Neural progenitor cell (in vitro differentiated cells): Measurements from ENCODE around the gene SLC5A11. TPM values are rescaled to one million over a fixed set of nuclear protein-coding genes. Genes with fewer than 3 reads are reported as not detected.

Experiments
- DNase-seq: peaks from one replicate; pipeline ENCODE4 v3.0.0-alpha.2; 2016; ENCODE audit warnings: low spot score
- H2AFZ ChIP-seq: fragments of 200-600 bp; sonication (generic); replicated peaks from 2 replicates; pipeline ENCODE4 v1.6.1; 2016; ENCODE audit warnings: antibody characterized with exemption
- H3F3A ChIP-seq: fragments of 200-600 bp; sonication (generic); 2 replicates; pipeline ENCODE4 v1.6.1; 2016; ENCODE audit warnings: antibody characterized with exemption, low read depth
- H3K27ac ChIP-seq: fragments of 200-600 bp; sonication (generic); 2 replicates; pipeline ENCODE4 v1.5.1; 2016; ENCODE audit warnings: mild to moderate bottlenecking
- H3K27me3 ChIP-seq: fragments of 200-600 bp; sonication (generic); 2 replicates; pipeline ENCODE4 v1.6.1; 2016; ENCODE audit warnings: mild to moderate bottlenecking, moderate library complexity
- H3K36me3 ChIP-seq: fragments of 200-600 bp; sonication (generic); 2 replicates; pipeline ENCODE4 v1.5.1; 2016
- H3K4me1 ChIP-seq: fragments of 200-600 bp; sonication (generic); 2 replicates; pipeline ENCODE4 v1.6.1; 2016; ENCODE audit warnings: mixed run types
- H3K4me2 ChIP-seq: fragments of 200-600 bp; sonication (generic); 2 replicates; pipeline ENCODE4 v1.6.1; 2016
- H3K4me3 ChIP-seq: fragments of 200-600 bp; sonication (generic); 2 replicates; pipeline ENCODE4 v1.5.1; 2016
- H3K79me2 ChIP-seq: fragments of 200-600 bp; sonication (generic); 2 replicates; pipeline ENCODE4 v1.6.1; 2016; ENCODE audit warnings: low read depth
- H3K9ac ChIP-seq: fragments of 200-600 bp; sonication (generic); 2 replicates; pipeline ENCODE4 v1.6.1; 2016
- H3K9me3 ChIP-seq: fragments of 200-600 bp; sonication (generic); 2 replicates; pipeline ENCODE4 v1.5.1; 2016; ENCODE audit warnings: low read depth
- H4K20me1 ChIP-seq: fragments of 200-600 bp; sonication (generic); 2 replicates; pipeline ENCODE4 v1.6.1; 2016; ENCODE audit warnings: low read depth
- H3K27ac Mint-ChIP-seq: 3 replicates; pipeline ENCODE4 v1.8.0; 2021; ENCODE audit warnings: mixed read lengths
- H3K27me3 Mint-ChIP-seq: 2 replicates; pipeline ENCODE4 v1.8.0; 2022; ENCODE audit warnings: low read depth, mild to moderate bottlenecking, inconsistent platforms, moderate library complexity, mixed read lengths; ENCODE audit not compliant: insufficient read depth
- H3K36me3 Mint-ChIP-seq: 3 replicates; pipeline ENCODE4 v1.8.0; 2021; ENCODE audit warnings: mixed read lengths
- H3K4me1 Mint-ChIP-seq: 3 replicates; pipeline ENCODE4 v1.8.0; 2021; ENCODE audit warnings: mixed read lengths
- H3K4me3 Mint-ChIP-seq: 3 replicates; pipeline ENCODE4 v1.8.0; 2021; ENCODE audit warnings: mild to moderate bottlenecking, moderate library complexity, mixed read lengths
- H3K9me3 Mint-ChIP-seq: 3 replicates; pipeline ENCODE4 v1.8.0; 2020; ENCODE audit warnings: mixed read lengths
- CTCF ChIP-seq: fragments of 200-600 bp; sonication (generic); IDR thresholded peaks from 2 replicates; pipeline ENCODE4 v1.5.1; 2017; ENCODE audit warnings: antibody characterized with exemption, mild to moderate bottlenecking
- EZH2 ChIP-seq: fragments of 200-600 bp; sonication (generic); IDR thresholded peaks from 2 replicates; pipeline ENCODE4 v1.6.1; 2017; ENCODE audit warnings: antibody characterized with exemption, mild to moderate bottlenecking, moderate library complexity
- EZH2phosphoT487 ChIP-seq: fragments of 200-600 bp; sonication (generic); IDR thresholded peaks from 2 replicates; pipeline ENCODE4 v1.6.1; 2017; ENCODE audit warnings: antibody characterized with exemption
- total RNA-seq: library from RNA; depleted of rRNA; stranded (reverse); fragments of >200 nt; gene quantifications from 2 replicates; pipeline ENCODE4 v1.2.3, GENCODE V29; 2015; ENCODE audit warnings: low replicate concordance

SLC5A11 gene
- total RNA-seq, 1 donor from 2014 or later = not detected

GRCh38 chr16:24869033-24869432, 23.3 kb downstream of the SLC5A11 start:
- no peaks in the 10 kb centered on the region for H3K9me3 ChIP-seq
- no peak overlapping the region for H3K27ac ChIP-seq
- H3K4me1 Mint-ChIP-seq = no peaks in the 10 kb centered on the region
- no peak for DNase-seq
- H3K36me3 Mint-ChIP-seq = no peaks in the 10 kb centered on the region
- peaks cover 3% of the 10 kb centered on the region for H3K9me3 Mint-ChIP-seq
- no peak for TF ChIP-seq EZH2
- no peak for TF ChIP-seq EZH2phosphoT487
- TF ChIP-seq CTCF = no peak
- H3K4me3 ChIP-seq = no peak overlapping the region
- H3K27me3 Mint-ChIP-seq = no peaks in the 10 kb centered on the region
- H3K4me1 ChIP-seq = no peaks in the 10 kb centered on the region
- H3K79me2 ChIP-seq = no peaks in the 10 kb centered on the region
- no peak overlapping the region for H3K9ac ChIP-seq
- no peaks in the 10 kb centered on the region for H4K20me1 ChIP-seq
- no peak overlapping the region for H2AFZ ChIP-seq
- no peak overlapping the region for H3K4me2 ChIP-seq
- H3K36me3 ChIP-seq = no peaks in the 10 kb centered on the region
- no peak overlapping the region for H3K4me3 Mint-ChIP-seq
- no peak overlapping the region for H3K27ac Mint-ChIP-seq
- H3K27me3 ChIP-seq = no peaks in the 10 kb centered on the region
- no peaks in the 10 kb centered on the region for H3F3A ChIP-seq

GRCh38 chr16:24871891-24872290, 26.1 kb downstream of the SLC5A11 start:
- Histone ChIP-seq H3K9ac (no peak overlapping the region), H3K27me3 (no peaks in the 10 kb centered on the region), H3K4me2 (no peak overlapping the region), H2AFZ (no peak overlapping the region), H4K20me1 (no peaks in the 10 kb centered on the region), H3K4me3 (no peak overlapping the region), H3K79me2 (no peaks in the 10 kb centered on the region), H3K27ac (no peak overlapping the region), H3F3A (no peaks in the 10 kb centered on the region), H3K36me3 (no peaks in the 10 kb centered on the region), H3K4me1 (no peaks in the 10 kb centered on the region), H3K9me3 (no peaks in the 10 kb centered on the region)
- TF ChIP-seq EZH2 (no peak), CTCF (no peak)
- no peak for DNase-seq
- H3K27ac Mint-ChIP-seq = no peak overlapping the region
- H3K9me3 Mint-ChIP-seq = no peaks in the 10 kb centered on the region
- H3K4me1 Mint-ChIP-seq = no peaks in the 10 kb centered on the region
- no peaks in the 10 kb centered on the region for H3K36me3 Mint-ChIP-seq
- H3K27me3 Mint-ChIP-seq = no peaks in the 10 kb centered on the region
- H3K4me3 Mint-ChIP-seq = no peak overlapping the region

DNA sequence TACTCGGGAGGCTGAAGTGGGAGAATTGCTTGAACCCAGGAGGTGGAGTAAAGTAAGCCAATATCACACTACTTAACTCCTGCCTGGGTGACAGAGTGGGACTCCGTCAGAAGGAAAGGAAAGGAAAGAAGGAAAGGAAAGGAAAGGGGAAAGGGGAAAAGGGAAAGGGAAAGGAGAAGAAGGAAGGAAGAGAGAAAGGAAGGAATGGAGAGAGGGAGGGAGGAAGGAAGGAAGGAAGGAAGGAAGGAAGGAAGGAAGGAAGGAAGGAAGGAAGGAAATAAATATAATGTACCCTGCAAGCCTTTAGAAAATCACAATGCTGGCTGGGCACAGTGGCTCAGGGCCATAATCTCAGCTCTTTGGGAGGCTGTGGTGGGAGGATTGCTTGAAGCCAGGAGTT, 27.3 kb downstream of the SLC5A11 start:
- Histone ChIP-seq H2AFZ (no peak overlapping the region), H4K20me1 (no peaks in the 10 kb centered on the region), H3K79me2 (no peaks in the 10 kb centered on the region), H3K27me3 (no peaks in the 10 kb centered on the region), H3K36me3 (no peaks in the 10 kb centered on the region), H3K4me3 (no peak overlapping the region), H3F3A (no peaks in the 10 kb centered on the region), H3K9me3 (no peaks in the 10 kb centered on the region), H3K4me2 (no peak overlapping the region), H3K9ac (no peak overlapping the region), H3K4me1 (no peaks in the 10 kb centered on the region), H3K27ac (no peak overlapping the region)
- H3K27ac Mint-ChIP-seq = no peak overlapping the region
- H3K4me1 Mint-ChIP-seq = no peaks in the 10 kb centered on the region
- no peak overlapping the region for H3K4me3 Mint-ChIP-seq
- no peaks in the 10 kb centered on the region for H3K27me3 Mint-ChIP-seq
- H3K9me3 Mint-ChIP-seq = no peaks in the 10 kb centered on the region
- H3K36me3 Mint-ChIP-seq = no peaks in the 10 kb centered on the region
- DNase-seq = no peak
- TF ChIP-seq CTCF (no peak), EZH2phosphoT487 (no peak), EZH2 (no peak)

- H3K4me1 Mint-ChIP-seq = no peaks in the 10 kb centered on the region
These were observed 29.7 kb downstream of the SLC5A11 start for GRCh38 chr16:24875466-24875865.

More at GRCh38 chr16:24875466-24875865, 29.7 kb downstream of the SLC5A11 start:
- Histone ChIP-seq H3K79me2 (no peaks in the 10 kb centered on the region), H3K27ac (no peak overlapping the region), H3K9me3 (no peaks in the 10 kb centered on the region), H3K4me1 (no peaks in the 10 kb centered on the region), H3K4me2 (no peak overlapping the region), H2AFZ (no peak overlapping the region), H3K4me3 (no peak overlapping the region), H3F3A (no peaks in the 10 kb centered on the region), H3K36me3 (no peaks in the 10 kb centered on the region), H3K27me3 (no peaks in the 10 kb centered on the region), H4K20me1 (no peaks in the 10 kb centered on the region), H3K9ac (no peak overlapping the region)
- Mint-ChIP-seq H3K9me3 (peaks cover 4% of the 10 kb centered on the region), H3K4me3 (no peak overlapping the region), H3K36me3 (no peaks in the 10 kb centered on the region), H3K27ac (no peak overlapping the region), H3K27me3 (no peaks in the 10 kb centered on the region)
- no peak for DNase-seq
- TF ChIP-seq EZH2phosphoT487 (no peak), EZH2 (no peak), CTCF (no peak)
